ENCODE measurements around the gene CHTOP.
"Not testable (repeated sequence)": the region's sequence is repeated elsewhere in the genome, so short reads cannot be mapped to it uniquely, and the experiment has no call there.

Gene CHTOP

GRCh38 chr1:153659175-153659534, 25.3 kb downstream of the CHTOP start:
- DNase-seq (ENCODE audit: low read depth in 2 of 2): no peak

- DNase-seq (ENCODE audit: low read depth in 2 of 2): no peak
These were observed 25.8 kb downstream of the CHTOP start for GRCh38 chr1:153659656-153660055.

- DNase-seq (ENCODE audit: low read depth in 2 of 2): no peak
These were observed 27.3 kb downstream of the CHTOP start for GRCh38 chr1:153661111-153661708.

GRCh38 chr1:153662269-153662668, 28.4 kb downstream of the CHTOP start:
- no peak for DNase-seq (ENCODE audit: low read depth in 2 of 2)

- no peak for DNase-seq (ENCODE audit: low read depth in 2 of 2)
These were observed 29.3 kb downstream of the CHTOP start for GRCh38 chr1:153663211-153663610.

GRCh38 chr1:153667439-153667838, 33.6 kb downstream of the CHTOP start:
- no peak for DNase-seq (ENCODE audit: low read depth in 2 of 2)

GRCh38 chr1:153668672-153669071, 34.8 kb downstream of the CHTOP start:
- not testable (repeated sequence) for DNase-seq (ENCODE audit: low read depth in 2 of 2)

- no peak for DNase-seq (ENCODE audit: low read depth in 2 of 2)
These were observed 35.7 kb downstream of the CHTOP start for GRCh38 chr1:153669606-153670005.

GRCh38 chr1:153670257-153670858, 36.5 kb downstream of the CHTOP start:
- DNase-seq (ENCODE audit: low read depth in 2 of 2): no peak

- DNase-seq (ENCODE audit: low read depth in 2 of 2): peak; percentile 93 to 95
These were observed 37.2 kb downstream of the CHTOP start, which contains the start of gene ILF2 for GRCh38 chr1:153670859-153671627. Gene ILF2 (minus strand): TSS chr1:153670993. CDS start chr1:153670922, 71 bp downstream.

GRCh38 chr1:153671628-153672353, 37.9 kb downstream of the CHTOP start:
- peak; percentile 41 to 45 for DNase-seq (ENCODE audit: low read depth in 2 of 2)

GRCh38 chr1:153673511-153673910, 39.6 kb downstream of the CHTOP start:
- no peak for DNase-seq (ENCODE audit: low read depth in 2 of 2)

- peak in 1 of 2 donors; percentile 50 for DNase-seq (ENCODE audit: low read depth in 2 of 2)
These were observed 44.1 kb downstream of the CHTOP start for GRCh38 chr1:153677718-153678518.

GRCh38 chr1:153678519-153679336, 44.9 kb downstream of the CHTOP start, which contains the start of gene NPR1:
Gene NPR1 (plus strand): TSS chr1:153678688. CDS start chr1:153679109, 421 bp downstream.
- DNase-seq (ENCODE audit: low read depth in 2 of 2): no peak

- DNase-seq (ENCODE audit: low read depth in 2 of 2): no peak
These were observed 45.7 kb downstream of the CHTOP start for GRCh38 chr1:153679337-153680119.

GRCh38 chr1:153680120-153680403, 46.2 kb downstream of the CHTOP start:
- DNase-seq (ENCODE audit: low read depth in 2 of 2): no peak

GRCh38 chr1:153682730-153683129, 48.9 kb downstream of the CHTOP start:
- DNase-seq (ENCODE audit: low read depth in 2 of 2): no peak

GRCh38 chr1:153683854-153684253, 50.0 kb downstream of the CHTOP start:
- DNase-seq (ENCODE audit: low read depth in 2 of 2): no peak

- no peak for DNase-seq (ENCODE audit: low read depth in 2 of 2)
These were observed 51.0 kb downstream of the CHTOP start for GRCh38 chr1:153684892-153685291.

Measured in stimulated activated CD4-positive, alpha-beta T cell treated with anti-CD3 and anti-CD28 coated beads, Interleukin-4, amount 100 ng/mL, for 48 hours (primary cell).